Measurements from ENCODE around the gene DYTN.
A peak's percentile ranks its signal among the peaks of the same experiment; 100 is the strongest.

The DYTN gene

GRCh38 chr2:206647985-206648384, 70.2 kb downstream of the DYTN start:
- no peak overlapping the region for H3K4me3 ChIP-seq (ENCODE audit: low read depth in 1 of 2, low read length in 2 of 2)
- DNase-seq = no peak
- H4K20me1 ChIP-seq (ENCODE audit: insufficient read depth, low read length) = no peaks in the 10 kb centered on the region
- no peaks in the 10 kb centered on the region for H3K9me3 ChIP-seq (ENCODE audit: insufficient read depth, low read length, severe bottlenecking)
- no peaks in the 10 kb centered on the region for H3K36me3 ChIP-seq (ENCODE audit: insufficient read depth, low read length)
- H3K4me2 ChIP-seq (ENCODE audit: insufficient read depth, low read length) = no peak overlapping the region
- ATAC-seq (ENCODE audit: insufficient read depth, low read depth) = no peak
- no peaks in the 10 kb centered on the region for H3K27me3 ChIP-seq (ENCODE audit: insufficient read depth, low read length, poor library complexity)
- no peaks in the 10 kb centered on the region for H3K79me2 ChIP-seq (ENCODE audit: insufficient read depth, low read length)
- H3K9ac ChIP-seq (ENCODE audit: low read depth, low read length) = no peak overlapping the region
- TF ChIP-seq EZH2 (IDR thresholded peaks at IDR 0.05; ENCODE audit: borderline replicate concordance, low read depth, low read length, severe bottlenecking) (no peak), CTCF (IDR thresholded peaks at IDR 0.05; ENCODE audit: borderline replicate concordance, extremely low read depth, low read length, poor library complexity, severe bottlenecking) (no peak)
- H3K4me1 ChIP-seq (ENCODE audit: insufficient read depth, low read length) = no peaks in the 10 kb centered on the region
- H2AFZ ChIP-seq (ENCODE audit: low read depth, low read length) = no peak overlapping the region
- no peak overlapping the region for H3K27ac ChIP-seq (ENCODE audit: low read length)

- H3K4me1 ChIP-seq (ENCODE audit: insufficient read depth, low read length) = no peaks in the 10 kb centered on the region
- H2AFZ ChIP-seq (ENCODE audit: low read depth, low read length) = no peak within 1 kb of the TSS
- no peak within 1 kb of the TSS for H3K4me2 ChIP-seq (ENCODE audit: insufficient read depth, low read length)
- DNase-seq (peak; percentile 36), ATAC-seq (ENCODE audit: insufficient read depth, low read depth) (peak; percentile 58; the same call in 1 of the 3 replicates)
- H3K9me3 ChIP-seq (ENCODE audit: insufficient read depth, low read length, severe bottlenecking) = no peaks in the 10 kb centered on the region
- H3K79me2 ChIP-seq (ENCODE audit: insufficient read depth, low read length) = no peaks in the 10 kb centered on the region
- H3K9ac ChIP-seq (ENCODE audit: low read depth, low read length) = no peak within 1 kb of the TSS
- no peaks in the 10 kb centered on the region for H3K36me3 ChIP-seq (ENCODE audit: insufficient read depth, low read length)
- no peaks in the 10 kb centered on the region for H3K27me3 ChIP-seq (ENCODE audit: insufficient read depth, low read length, poor library complexity)
- no peak within 1 kb of the TSS for H3K27ac ChIP-seq (ENCODE audit: low read length)
- TF ChIP-seq EZH2 (IDR thresholded peaks at IDR 0.05; ENCODE audit: borderline replicate concordance, low read depth, low read length, severe bottlenecking) (no peak), CTCF (IDR thresholded peaks at IDR 0.05; ENCODE audit: borderline replicate concordance, extremely low read depth, low read length, poor library complexity, severe bottlenecking) (no peak)
- H3K4me3 ChIP-seq (ENCODE audit: low read depth in 1 of 2, low read length in 2 of 2) = no peak within 1 kb of the TSS
- no peaks in the 10 kb centered on the region for H4K20me1 ChIP-seq (ENCODE audit: insufficient read depth, low read length)
Measured at GRCh38 chr2:206642075-206643025, 75.8 kb downstream of the DYTN start, which contains the start of gene FAM237A. FAM237A (plus strand) TSS chr2:206642487; CDS start chr2:206644237, 1,750 bp downstream.

GRCh38 chr2:206641226-206641625, 77.0 kb downstream of the DYTN start:
- Histone ChIP-seq H3K27me3 (ENCODE audit: insufficient read depth, low read length, poor library complexity) (no peaks in the 10 kb centered on the region), H3K9me3 (ENCODE audit: insufficient read depth, low read length, severe bottlenecking) (no peaks in the 10 kb centered on the region), H2AFZ (ENCODE audit: low read depth, low read length) (no peak overlapping the region), H3K27ac (ENCODE audit: low read length) (no peak overlapping the region), H3K4me3 (ENCODE audit: low read depth in 1 of 2, low read length in 2 of 2) (no peak overlapping the region), H3K79me2 (ENCODE audit: insufficient read depth, low read length) (no peaks in the 10 kb centered on the region), H3K4me2 (ENCODE audit: insufficient read depth, low read length) (no peak overlapping the region), H3K4me1 (ENCODE audit: insufficient read depth, low read length) (no peaks in the 10 kb centered on the region), H3K9ac (ENCODE audit: low read depth, low read length) (no peak overlapping the region), H3K36me3 (ENCODE audit: insufficient read depth, low read length) (no peaks in the 10 kb centered on the region), H4K20me1 (ENCODE audit: insufficient read depth, low read length) (no peaks in the 10 kb centered on the region)
- no peak for DNase-seq
- no peak for TF ChIP-seq CTCF (IDR thresholded peaks at IDR 0.05; ENCODE audit: borderline replicate concordance, extremely low read depth, low read length, poor library complexity, severe bottlenecking)
- no peak for TF ChIP-seq EZH2 (IDR thresholded peaks at IDR 0.05; ENCODE audit: borderline replicate concordance, low read depth, low read length, severe bottlenecking)
- ATAC-seq (ENCODE audit: insufficient read depth, low read depth) = no peak

Data from DND-41 (cell line).